SK-N-SH treated with all-trans-retinoic acid at 6 μM for 48 hours (cell line): ENCODE results near the gene BPIFA1.

Experiments
- ESRRG ChIP-seq: fragments of 250-450 bp; sonication (Bioruptor Pico); IDR thresholded peaks from 2 replicates; pipeline ENCODE4 v1.6.1; 2021; ENCODE audit warnings: mild to moderate bottlenecking
- GLIS3 ChIP-seq: fragments of 250-450 bp; sonication (Bioruptor Pico); IDR thresholded peaks from 2 replicates; pipeline ENCODE4 v1.5.0; 2020; ENCODE audit warnings: mild to moderate bottlenecking, moderate library complexity
- OSR1 ChIP-seq: fragments of 250-450 bp; sonication (Bioruptor Pico); IDR thresholded peaks from 2 replicates; pipeline ENCODE4 v1.8.0; 2022; ENCODE audit warnings: moderate library complexity, mild to moderate bottlenecking, inconsistent platforms
- PATZ1 ChIP-seq: fragments of 250-450 bp; sonication (Bioruptor Pico); IDR thresholded peaks from 2 replicates; pipeline ENCODE4 v1.8.0; 2020; ENCODE audit warnings: mild to moderate bottlenecking, moderate library complexity, borderline replicate concordance
- TOX ChIP-seq: fragments of 250-450 bp; sonication (Bioruptor Pico); IDR thresholded peaks from 2 replicates; pipeline ENCODE4 v1.8.0; 2021; ENCODE audit warnings: mild to moderate bottlenecking, moderate library complexity, borderline replicate concordance
- ZC3H10 ChIP-seq: fragments of 250-450 bp; sonication (Bioruptor Pico); IDR thresholded peaks from 2 replicates; pipeline ENCODE4 v1.5.1; 2021; ENCODE audit warnings: mild to moderate bottlenecking, moderate library complexity
- TF ChIP-seq, protein P1 (sequence below): fragments of 250-450 bp; sonication (Bioruptor Pico); IDR thresholded peaks from 2 replicates; pipeline ENCODE4 v1.5.1; 2020; ENCODE audit warnings: low read depth, mild to moderate bottlenecking, moderate library complexity
- TF ChIP-seq, protein P2 (sequence below): fragments of 250-450 bp; sonication (Bioruptor Pico); IDR thresholded peaks from 2 replicates; pipeline ENCODE4 v1.5.1; 2021; ENCODE audit warnings: mild to moderate bottlenecking, moderate library complexity
- TF ChIP-seq, protein P3 (sequence below): fragments of 250-450 bp; sonication (Bioruptor Pico); IDR thresholded peaks from 2 replicates; pipeline ENCODE4 v1.5.0; 2020; ENCODE audit warnings: mild to moderate bottlenecking, moderate library complexity

DNA sequence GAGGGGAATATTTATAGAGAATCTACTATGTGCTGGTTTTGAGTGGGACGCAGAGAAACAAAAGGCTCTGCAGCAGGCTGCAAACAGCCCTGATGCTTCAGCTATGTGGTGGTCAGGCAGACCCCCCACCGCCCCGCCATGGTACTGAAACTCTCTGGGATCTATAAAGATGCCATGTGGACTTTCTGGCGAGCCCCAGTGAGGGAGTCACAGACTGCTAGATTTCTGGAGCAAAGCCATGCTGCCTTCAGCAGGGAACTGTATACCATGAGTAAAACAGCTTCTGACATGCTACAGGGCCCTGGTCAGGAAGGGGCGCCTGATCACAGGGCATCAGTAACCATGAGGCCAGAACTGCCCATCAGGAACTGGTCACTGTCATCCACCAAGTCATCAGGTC, 28.0 kb downstream of the BPIFA1 start:
- TF ChIP-seq OSR1 (CRISPR knock-in tag) (no peak), ESRRG (no peak), PATZ1 (CRISPR knock-in tag) (no peak), ZC3H10 (CRISPR knock-in tag) (no peak), GLIS3 (no peak), TOX (CRISPR knock-in tag) (no peak)
- TF ChIP-seq, protein P1, sequence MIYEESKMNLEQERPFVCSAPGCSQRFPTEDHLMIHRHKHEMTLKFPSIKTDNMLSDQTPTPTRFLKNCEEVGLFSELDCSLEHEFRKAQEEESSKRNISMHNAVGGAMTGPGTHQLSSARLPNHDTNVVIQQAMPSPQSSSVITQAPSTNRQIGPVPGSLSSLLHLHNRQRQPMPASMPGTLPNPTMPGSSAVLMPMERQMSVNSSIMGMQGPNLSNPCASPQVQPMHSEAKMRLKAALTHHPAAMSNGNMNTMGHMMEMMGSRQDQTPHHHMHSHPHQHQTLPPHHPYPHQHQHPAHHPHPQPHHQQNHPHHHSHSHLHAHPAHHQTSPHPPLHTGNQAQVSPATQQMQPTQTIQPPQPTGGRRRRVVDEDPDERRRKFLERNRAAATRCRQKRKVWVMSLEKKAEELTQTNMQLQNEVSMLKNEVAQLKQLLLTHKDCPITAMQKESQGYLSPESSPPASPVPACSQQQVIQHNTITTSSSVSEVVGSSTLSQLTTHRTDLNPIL: no peak
- TF ChIP-seq, protein P2, sequence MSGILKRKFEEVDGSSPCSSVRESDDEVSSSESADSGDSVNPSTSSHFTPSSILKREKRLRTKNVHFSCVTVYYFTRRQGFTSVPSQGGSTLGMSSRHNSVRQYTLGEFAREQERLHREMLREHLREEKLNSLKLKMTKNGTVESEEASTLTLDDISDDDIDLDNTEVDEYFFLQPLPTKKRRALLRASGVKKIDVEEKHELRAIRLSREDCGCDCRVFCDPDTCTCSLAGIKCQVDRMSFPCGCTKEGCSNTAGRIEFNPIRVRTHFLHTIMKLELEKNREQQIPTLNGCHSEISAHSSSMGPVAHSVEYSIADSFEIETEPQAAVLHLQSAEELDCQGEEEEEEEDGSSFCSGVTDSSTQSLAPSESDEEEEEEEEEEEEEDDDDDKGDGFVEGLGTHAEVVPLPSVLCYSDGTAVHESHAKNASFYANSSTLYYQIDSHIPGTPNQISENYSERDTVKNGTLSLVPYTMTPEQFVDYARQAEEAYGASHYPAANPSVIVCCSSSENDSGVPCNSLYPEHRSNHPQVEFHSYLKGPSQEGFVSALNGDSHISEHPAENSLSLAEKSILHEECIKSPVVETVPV (CRISPR knock-in tag): no peak
- TF ChIP-seq, protein P3, sequence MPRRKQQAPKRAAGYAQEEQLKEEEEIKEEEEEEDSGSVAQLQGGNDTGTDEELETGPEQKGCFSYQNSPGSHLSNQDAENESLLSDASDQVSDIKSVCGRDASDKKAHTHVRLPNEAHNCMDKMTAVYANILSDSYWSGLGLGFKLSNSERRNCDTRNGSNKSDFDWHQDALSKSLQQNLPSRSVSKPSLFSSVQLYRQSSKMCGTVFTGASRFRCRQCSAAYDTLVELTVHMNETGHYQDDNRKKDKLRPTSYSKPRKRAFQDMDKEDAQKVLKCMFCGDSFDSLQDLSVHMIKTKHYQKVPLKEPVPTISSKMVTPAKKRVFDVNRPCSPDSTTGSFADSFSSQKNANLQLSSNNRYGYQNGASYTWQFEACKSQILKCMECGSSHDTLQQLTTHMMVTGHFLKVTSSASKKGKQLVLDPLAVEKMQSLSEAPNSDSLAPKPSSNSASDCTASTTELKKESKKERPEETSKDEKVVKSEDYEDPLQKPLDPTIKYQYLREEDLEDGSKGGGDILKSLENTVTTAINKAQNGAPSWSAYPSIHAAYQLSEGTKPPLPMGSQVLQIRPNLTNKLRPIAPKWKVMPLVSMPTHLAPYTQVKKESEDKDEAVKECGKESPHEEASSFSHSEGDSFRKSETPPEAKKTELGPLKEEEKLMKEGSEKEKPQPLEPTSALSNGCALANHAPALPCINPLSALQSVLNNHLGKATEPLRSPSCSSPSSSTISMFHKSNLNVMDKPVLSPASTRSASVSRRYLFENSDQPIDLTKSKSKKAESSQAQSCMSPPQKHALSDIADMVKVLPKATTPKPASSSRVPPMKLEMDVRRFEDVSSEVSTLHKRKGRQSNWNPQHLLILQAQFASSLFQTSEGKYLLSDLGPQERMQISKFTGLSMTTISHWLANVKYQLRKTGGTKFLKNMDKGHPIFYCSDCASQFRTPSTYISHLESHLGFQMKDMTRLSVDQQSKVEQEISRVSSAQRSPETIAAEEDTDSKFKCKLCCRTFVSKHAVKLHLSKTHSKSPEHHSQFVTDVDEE (CRISPR knock-in tag): no peak
